HG03432 (cell line): ENCODE measurements around the gene OLAH.
"Not testable (repeated sequence)": the region's sequence is repeated elsewhere in the genome, so short reads cannot be mapped to it uniquely, and the experiment has no call there.

Experiments
- ATAC-seq: cut with Tn5 transposase; IDR thresholded peaks from one replicate; pipeline ENCODE4 v1.9.1; 2021; ENCODE audit warnings: mild to moderate bottlenecking, moderate library complexity; ENCODE audit not compliant: unreplicated experiment

Gene OLAH

GRCh38 chr10:15043674-15044073 is at the start of gene OLAH:
TSS of gene OLAH (plus strand) at chr10:15043943. CDS start at chr10:15047289, 3,346 bp downstream.
- no peak for ATAC-seq

- ATAC-seq, result no peak
Observed at GRCh38 chr10:14995964-14996565, 47.7 kb upstream of the OLAH start.

GRCh38 chr10:15013530-15013929 is 30.2 kb upstream of the OLAH start:
- ATAC-seq, result not testable (repeated sequence)

- ATAC-seq, result no peak
Observed at GRCh38 chr10:15015451-15015850, 28.3 kb upstream of the OLAH start.

- peak; percentile 59 for ATAC-seq
Observed at GRCh38 chr10:15020966-15021365, 22.8 kb upstream of the OLAH start.

GRCh38 chr10:15023079-15023478 is 20.7 kb upstream of the OLAH start:
- ATAC-seq, result not testable (repeated sequence)

GRCh38 chr10:15024017-15025004 is 19.4 kb upstream of the OLAH start:
- not testable (repeated sequence) for ATAC-seq

GRCh38 chr10:15025040-15025439 is 18.7 kb upstream of the OLAH start:
- not testable (repeated sequence) for ATAC-seq

- ATAC-seq, result no peak
Observed at GRCh38 chr10:15027741-15028140, 16.0 kb upstream of the OLAH start.

- no peak for ATAC-seq
Observed at GRCh38 chr10:15035385-15036301, 8.1 kb upstream of the OLAH start.

GRCh38 chr10:15037691-15038090 is 6.1 kb upstream of the OLAH start:
- no peak for ATAC-seq

- no peak for ATAC-seq
Observed at GRCh38 chr10:15038416-15038815, 5.3 kb upstream of the OLAH start.

GRCh38 chr10:15045380-15045779 is 1.6 kb downstream of the OLAH start:
- ATAC-seq, result no peak

- ATAC-seq, result no peak
Observed at GRCh38 chr10:15046626-15047025, 2.9 kb downstream of the OLAH start.

- ATAC-seq, result no peak
Observed at GRCh38 chr10:15049533-15049932, 5.8 kb downstream of the OLAH start.

- ATAC-seq, result no peak
Observed at GRCh38 chr10:15052121-15052520, 8.4 kb downstream of the OLAH start.

- no peak for ATAC-seq
Observed at GRCh38 chr10:15053061-15053460, 9.3 kb downstream of the OLAH start.

GRCh38 chr10:15058689-15059088 is 14.9 kb downstream of the OLAH start:
- no peak for ATAC-seq

- ATAC-seq, result no peak
Observed at GRCh38 chr10:15059914-15060313, 16.2 kb downstream of the OLAH start.

- no peak for ATAC-seq
Observed at GRCh38 chr10:15060638-15061037, 16.9 kb downstream of the OLAH start.

GRCh38 chr10:15067154-15067553 is 23.4 kb downstream of the OLAH start:
- no peak for ATAC-seq
